Epithelial cell of proximal tubule (primary cell): ENCODE data around the gene RC3H2. TPM values are rescaled to one million over a fixed set of nuclear protein-coding genes. Genes with fewer than 3 reads are reported as not detected.

Experiments used
- DNase-seq: peaks from one replicate; pipeline ENCODE4 v3.0.0-alpha.2; 2011; ENCODE audit warnings: low read depth
- H3K4me3 ChIP-seq: 2 replicates; pipeline ENCODE4 v1.5.1; 2011; ENCODE audit warnings: low read depth, mild to moderate bottlenecking, low read length
- CTCF ChIP-seq: conservative IDR thresholded peaks from 2 replicates; pipeline ENCODE4 v1.5.1; 2012; ENCODE audit warnings: low read depth, mild to moderate bottlenecking, low read length
- total RNA-seq: library from RNA; depleted of rRNA; stranded (reverse); fragments of >200 nt; gene quantifications from 2 replicates; pipeline ENCODE4 v1.2.3, GENCODE V29; 2015

The RC3H2 gene
- total RNA-seq, 1 donor from 2014 or later: 26.1 TPM

GRCh38 chr9:122822938-122823337, 82.2 kb downstream of the RC3H2 start:
- H3K4me3 ChIP-seq: no peak overlapping the region
- no peak for DNase-seq
- no peak for TF ChIP-seq CTCF

DNA sequence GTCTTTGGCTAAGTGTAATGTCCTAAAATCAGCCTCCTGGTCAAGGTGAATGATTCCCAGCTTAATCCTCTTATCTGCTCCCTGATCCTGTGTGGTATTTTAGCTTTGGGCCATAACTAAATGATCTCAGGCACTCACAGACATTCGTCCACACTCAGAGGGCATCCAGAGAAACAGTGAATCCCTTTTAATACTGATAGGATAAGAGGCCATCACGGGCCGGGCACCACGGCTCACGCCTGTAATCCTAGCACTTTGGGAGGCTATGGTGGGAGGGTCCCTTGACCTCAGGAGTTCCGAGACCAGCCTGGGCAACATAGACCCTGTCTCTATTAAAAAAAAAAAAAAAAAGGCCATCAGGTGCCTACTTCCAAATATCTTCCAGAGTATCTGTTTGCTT, 83.1 kb downstream of the RC3H2 start:
- DNase-seq: no peak
- no peak for TF ChIP-seq CTCF
- no peak overlapping the region for H3K4me3 ChIP-seq

DNA sequence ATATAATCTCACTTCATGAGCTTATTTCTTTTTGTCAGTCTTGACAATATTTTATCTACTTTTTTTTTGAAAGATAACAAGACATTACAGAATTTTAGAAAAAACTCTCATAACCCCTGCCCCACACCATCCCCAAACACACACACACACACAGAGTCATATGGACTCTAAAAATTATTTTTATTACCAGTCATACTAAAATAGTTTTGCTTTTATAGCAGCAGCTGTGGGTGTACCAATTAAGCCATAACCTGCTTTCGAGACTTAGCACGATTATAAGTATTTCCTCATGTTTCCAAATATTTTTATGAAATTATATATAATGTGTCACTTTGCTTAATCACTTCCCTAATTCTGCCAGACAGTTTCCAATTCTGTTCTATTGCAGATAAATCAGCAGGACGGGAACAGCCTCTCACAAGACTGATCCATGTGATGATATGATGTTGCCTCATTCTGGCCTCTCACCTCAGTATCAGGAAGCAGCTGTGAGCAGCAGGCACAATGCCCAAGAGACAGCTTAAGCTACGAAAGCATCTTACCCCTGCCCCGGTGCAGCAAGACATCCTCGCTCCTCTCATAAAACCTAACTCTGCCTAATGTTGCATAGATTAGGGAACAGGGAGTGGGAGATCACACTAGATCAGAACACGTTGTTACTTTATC, 83.7 kb downstream of the RC3H2 start:
- DNase-seq: no peak
- TF ChIP-seq CTCF: no peak
- H3K4me3 ChIP-seq: no peak overlapping the region

- DNase-seq: no peak
- H3K4me3 ChIP-seq: no peak overlapping the region
- no peak for TF ChIP-seq CTCF
Measured at GRCh38 chr9:122820490-122820845, 84.7 kb downstream of the RC3H2 start.

DNA sequence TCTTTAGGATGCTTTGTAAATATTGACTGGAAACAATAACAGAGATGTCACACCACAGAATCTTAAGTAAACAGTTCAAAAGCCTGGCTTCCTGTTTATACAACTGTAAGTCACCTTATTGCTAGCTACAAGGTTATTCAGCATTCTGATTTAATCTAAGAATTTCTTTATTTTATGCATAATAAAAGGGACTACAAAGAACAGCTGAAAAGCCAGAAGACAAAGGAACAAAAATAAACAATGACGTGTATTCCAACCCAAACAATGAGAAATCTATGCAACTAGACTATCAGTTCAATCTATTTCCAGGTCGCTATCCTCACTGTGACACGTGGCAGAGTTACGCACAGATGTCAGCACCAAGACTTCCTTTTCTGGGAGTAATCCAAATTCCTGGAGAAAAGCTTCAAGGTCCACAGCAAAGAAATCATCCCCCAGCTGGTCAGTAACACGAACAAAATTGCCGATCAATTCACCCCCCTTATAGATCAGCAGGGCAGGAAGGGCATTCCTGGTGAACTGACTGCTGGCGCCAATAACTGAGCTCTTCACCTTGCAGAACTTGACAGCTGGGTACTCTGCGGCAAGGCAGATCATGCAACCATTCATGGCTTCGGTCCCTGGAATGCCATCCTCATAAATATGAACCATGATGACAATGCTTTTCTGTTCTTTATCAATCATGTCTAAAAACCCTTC, 85.2 kb downstream of the RC3H2 start:
- DNase-seq: no peak
- no peak for TF ChIP-seq CTCF
- no peak overlapping the region for H3K4me3 ChIP-seq

GRCh38 chr9:122819326-122819725, 85.8 kb downstream of the RC3H2 start:
- DNase-seq: no peak
- TF ChIP-seq CTCF: no peak
- no peak overlapping the region for H3K4me3 ChIP-seq
